ENCODE data around the gene GPR146.
A peak's percentile ranks its signal among the peaks of the same experiment; 100 is the strongest.

GPR146 gene

GRCh38 chr7:1080252-1080920, 36.0 kb downstream of the GPR146 start:
- Histone ChIP-seq H3K27me3 (no peaks in the 10 kb centered on the region), H3K4me3 (ENCODE audit: low read depth, low read length) (no peak overlapping the region), H3K9me3 (no peaks in the 10 kb centered on the region), H3K36me3 (no peaks in the 10 kb centered on the region), H3K4me1 (peaks cover 22% of the 10 kb centered on the region)
- no peak for DNase-seq
- TF ChIP-seq CTCF (IDR thresholded peaks at IDR 0.05; ENCODE audit: low read depth, low read length): no peak

- H3K4me1 ChIP-seq: peaks cover 22% of the 10 kb centered on the region
- no peaks in the 10 kb centered on the region for H3K36me3 ChIP-seq
- no peak overlapping the region for H3K4me3 ChIP-seq (ENCODE audit: low read depth, low read length)
- no peak for DNase-seq
- H3K9me3 ChIP-seq: no peaks in the 10 kb centered on the region
- no peaks in the 10 kb centered on the region for H3K27me3 ChIP-seq
- no peak for TF ChIP-seq CTCF (IDR thresholded peaks at IDR 0.05; ENCODE audit: low read depth, low read length)
Observed at GRCh38 chr7:1080921-1081255, 36.5 kb downstream of the GPR146 start.

GRCh38 chr7:1081336-1081735, 37.0 kb downstream of the GPR146 start:
- H3K27me3 ChIP-seq: no peaks in the 10 kb centered on the region

DNA sequence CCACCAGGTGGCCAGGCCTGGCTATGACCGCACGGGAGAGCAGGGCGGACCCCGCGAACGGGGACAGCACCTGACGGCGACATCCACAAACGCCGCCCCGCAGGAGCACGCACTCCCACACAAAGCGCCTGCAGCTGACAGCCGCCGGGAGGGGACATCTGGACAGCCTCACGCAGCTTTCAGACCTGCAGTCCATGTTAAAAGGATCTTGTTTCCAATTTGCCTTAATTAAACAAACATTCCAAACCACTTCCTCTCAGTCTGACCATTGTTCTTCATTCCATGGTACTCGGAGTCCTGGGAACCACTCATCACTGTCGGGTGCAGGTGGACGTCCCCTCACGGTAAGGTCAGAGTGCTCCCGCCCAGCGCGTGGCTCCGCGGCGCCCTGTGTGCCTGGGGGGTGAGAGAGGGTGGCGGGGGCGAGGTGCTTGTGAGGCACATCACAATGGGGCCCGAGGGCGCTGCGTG, 37.6 kb downstream of the GPR146 start:
- H3K36me3 ChIP-seq: no peaks in the 10 kb centered on the region
- H3K27me3 ChIP-seq: no peaks in the 10 kb centered on the region
- DNase-seq: peak; percentile 79
- no peaks in the 10 kb centered on the region for H3K9me3 ChIP-seq
- no peak for TF ChIP-seq CTCF (IDR thresholded peaks at IDR 0.05; ENCODE audit: low read depth, low read length)
- H3K4me1 ChIP-seq: peaks cover 27% of the 10 kb centered on the region
- peak overlapping the region; percentile 38 for H3K4me3 ChIP-seq (ENCODE audit: low read depth, low read length)

More at GRCh38 chr7:1081336-1081735, 37.0 kb downstream of the GPR146 start:
- no peak for TF ChIP-seq CTCF (IDR thresholded peaks at IDR 0.05; ENCODE audit: low read depth, low read length)
- H3K36me3 ChIP-seq: no peaks in the 10 kb centered on the region
- H3K4me3 ChIP-seq (ENCODE audit: low read depth, low read length): no peak overlapping the region
- H3K4me1 ChIP-seq: peaks cover 22% of the 10 kb centered on the region
- no peak for DNase-seq
- H3K9me3 ChIP-seq: no peaks in the 10 kb centered on the region

- peaks cover 38% of the 10 kb centered on the region for H3K4me1 ChIP-seq
- no peak overlapping the region for H3K4me3 ChIP-seq (ENCODE audit: low read depth, low read length)
- no peak for DNase-seq
- H3K27me3 ChIP-seq: no peaks in the 10 kb centered on the region
- TF ChIP-seq CTCF (IDR thresholded peaks at IDR 0.05; ENCODE audit: low read depth, low read length): no peak
- no peaks in the 10 kb centered on the region for H3K9me3 ChIP-seq
- no peaks in the 10 kb centered on the region for H3K36me3 ChIP-seq
Observed at GRCh38 chr7:1083729-1084657, 39.6 kb downstream of the GPR146 start.

DNA sequence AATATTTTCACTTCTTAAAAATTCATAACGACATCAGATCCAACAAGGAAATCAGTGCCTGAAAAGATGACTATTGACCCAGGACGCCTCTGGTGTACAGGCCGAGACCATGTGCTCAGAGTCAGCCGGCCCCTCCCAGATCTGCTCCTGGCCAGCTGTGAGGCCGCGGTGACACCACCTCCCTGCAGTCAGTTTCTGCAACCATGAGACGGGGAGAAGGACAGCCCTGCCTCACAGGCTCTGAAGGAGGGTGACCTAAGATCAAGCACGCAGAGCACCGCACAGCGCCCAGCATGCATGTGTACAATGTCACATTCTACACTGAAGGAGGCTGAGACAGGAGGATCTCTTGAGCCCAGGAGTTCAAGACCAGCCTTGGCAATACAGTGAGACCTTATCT, 40.9 kb downstream of the GPR146 start:
- Histone ChIP-seq H3K4me3 (ENCODE audit: low read depth, low read length) (no peak overlapping the region), H3K36me3 (no peaks in the 10 kb centered on the region), H3K9me3 (no peaks in the 10 kb centered on the region), H3K27me3 (no peaks in the 10 kb centered on the region), H3K4me1 (peaks cover 38% of the 10 kb centered on the region)
- no peak for TF ChIP-seq CTCF (IDR thresholded peaks at IDR 0.05; ENCODE audit: low read depth, low read length)
- no peak for DNase-seq

Data from BE2C (cell line).